Fibroblast of pulmonary artery (primary cell): ENCODE data around the gene THAP10.
A peak's percentile ranks its signal among the peaks of the same experiment; 100 is the strongest.
"Not testable (repeated sequence)": the region's sequence is repeated elsewhere in the genome, so short reads cannot be mapped to it uniquely, and the experiment has no call there.

Experiments
- DNase-seq: peaks from one replicate; pipeline ENCODE4 v3.0.0-alpha.2; 2010; ENCODE audit warnings: low read depth
- H3K4me3 ChIP-seq: replicated peaks from 2 replicates; pipeline ENCODE4 v1.5.1; 2011; ENCODE audit warnings: low read depth, mild to moderate bottlenecking, control low read depth, low read length, moderate library complexity
- TF ChIP-seq, protein P1 (sequence below): IDR thresholded peaks from 2 replicates; pipeline ENCODE4 v1.5.1; 2011; ENCODE audit warnings: mild to moderate bottlenecking, control low read depth, low read length, inconsistent platforms; ENCODE audit errors: missing control alignments

THAP10 gene

GRCh38 chr15:70892002-70892911 is at the start of gene THAP10, which contains the start of gene LRRC49:
TSS of gene THAP10 (minus strand) at chr15:70892433. CDS start at chr15:70892272, 161 bp downstream.
TSS of gene LRRC49 (plus strand) at chr15:70892826. CDS start at chr15:70892895, 69 bp downstream.
- peak within 1 kb of the TSS; percentile 66 for H3K4me3 ChIP-seq
- TF ChIP-seq, protein P1, sequence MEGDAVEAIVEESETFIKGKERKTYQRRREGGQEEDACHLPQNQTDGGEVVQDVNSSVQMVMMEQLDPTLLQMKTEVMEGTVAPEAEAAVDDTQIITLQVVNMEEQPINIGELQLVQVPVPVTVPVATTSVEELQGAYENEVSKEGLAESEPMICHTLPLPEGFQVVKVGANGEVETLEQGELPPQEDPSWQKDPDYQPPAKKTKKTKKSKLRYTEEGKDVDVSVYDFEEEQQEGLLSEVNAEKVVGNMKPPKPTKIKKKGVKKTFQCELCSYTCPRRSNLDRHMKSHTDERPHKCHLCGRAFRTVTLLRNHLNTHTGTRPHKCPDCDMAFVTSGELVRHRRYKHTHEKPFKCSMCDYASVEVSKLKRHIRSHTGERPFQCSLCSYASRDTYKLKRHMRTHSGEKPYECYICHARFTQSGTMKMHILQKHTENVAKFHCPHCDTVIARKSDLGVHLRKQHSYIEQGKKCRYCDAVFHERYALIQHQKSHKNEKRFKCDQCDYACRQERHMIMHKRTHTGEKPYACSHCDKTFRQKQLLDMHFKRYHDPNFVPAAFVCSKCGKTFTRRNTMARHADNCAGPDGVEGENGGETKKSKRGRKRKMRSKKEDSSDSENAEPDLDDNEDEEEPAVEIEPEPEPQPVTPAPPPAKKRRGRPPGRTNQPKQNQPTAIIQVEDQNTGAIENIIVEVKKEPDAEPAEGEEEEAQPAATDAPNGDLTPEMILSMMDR = no peak
- DNase-seq = peak; percentile 96

- no peak overlapping the region for H3K4me3 ChIP-seq
- TF ChIP-seq, protein P1 = no peak
- DNase-seq = peak; percentile 12
Measured at GRCh38 chr15:70936326-70936725, 44.1 kb upstream of the THAP10 start.

DNA sequence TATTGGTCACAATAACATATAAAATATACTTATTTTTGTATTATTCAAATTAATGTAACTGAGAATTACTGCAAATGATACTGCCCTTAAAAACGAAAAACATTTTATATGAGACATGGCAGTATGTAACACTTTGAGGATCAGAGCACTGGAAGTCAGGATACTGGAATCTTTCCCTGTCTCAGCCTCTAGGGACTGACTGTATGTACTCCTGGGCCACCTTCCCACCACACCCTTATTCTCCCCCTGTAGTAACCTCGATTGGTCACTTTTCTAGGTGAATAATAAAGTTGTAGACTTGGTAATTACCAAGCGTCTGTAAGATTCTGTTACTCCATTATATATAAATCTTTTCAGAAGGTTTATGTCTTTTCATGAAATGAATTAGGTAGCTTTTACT is 43.4 kb upstream of the THAP10 start:
- H3K4me3 ChIP-seq = no peak overlapping the region
- no peak for DNase-seq
- TF ChIP-seq, protein P1 = no peak

DNA sequence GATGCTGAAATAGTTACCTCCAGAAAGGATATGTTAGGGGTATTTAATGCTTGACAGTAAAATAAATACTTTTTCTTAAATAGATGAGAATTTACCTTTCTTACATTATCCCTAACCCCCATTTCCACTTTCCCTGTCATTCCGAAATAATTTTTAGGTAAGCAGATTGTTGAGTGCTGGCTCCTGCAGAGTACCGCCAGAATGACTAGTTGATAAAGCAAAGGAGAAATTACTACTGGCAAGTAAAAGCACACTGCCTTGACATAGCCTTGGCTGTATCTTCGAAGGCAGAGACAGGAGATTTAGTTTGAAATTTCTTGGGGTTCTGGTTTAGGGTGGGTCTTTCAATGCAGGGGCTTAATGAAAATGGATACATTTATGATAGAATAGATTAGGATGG is 41.2 kb upstream of the THAP10 start:
- TF ChIP-seq, protein P1 = no peak
- no peak for DNase-seq
- no peak overlapping the region for H3K4me3 ChIP-seq

DNA sequence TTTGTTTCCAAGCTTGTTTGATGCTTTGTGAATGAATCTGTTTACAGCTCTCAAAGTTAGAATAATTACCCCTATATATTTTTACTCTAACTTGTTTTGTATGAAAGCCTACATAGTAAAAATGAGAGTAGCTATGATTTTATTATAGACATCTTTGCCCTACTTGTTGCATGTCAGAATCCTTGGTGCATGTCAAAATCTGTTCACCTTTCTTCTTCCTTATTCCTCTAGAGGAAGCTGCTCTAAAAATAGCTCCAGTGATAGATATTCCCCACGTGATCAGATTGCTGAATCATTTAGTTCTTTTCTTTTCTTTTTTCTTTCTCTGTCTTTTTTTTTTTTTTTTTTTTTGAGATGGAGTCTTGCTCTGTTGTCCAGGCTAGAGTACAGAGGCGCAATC is 40.2 kb upstream of the THAP10 start:
- H3K4me3 ChIP-seq = no peak overlapping the region
- no peak for DNase-seq

DNA sequence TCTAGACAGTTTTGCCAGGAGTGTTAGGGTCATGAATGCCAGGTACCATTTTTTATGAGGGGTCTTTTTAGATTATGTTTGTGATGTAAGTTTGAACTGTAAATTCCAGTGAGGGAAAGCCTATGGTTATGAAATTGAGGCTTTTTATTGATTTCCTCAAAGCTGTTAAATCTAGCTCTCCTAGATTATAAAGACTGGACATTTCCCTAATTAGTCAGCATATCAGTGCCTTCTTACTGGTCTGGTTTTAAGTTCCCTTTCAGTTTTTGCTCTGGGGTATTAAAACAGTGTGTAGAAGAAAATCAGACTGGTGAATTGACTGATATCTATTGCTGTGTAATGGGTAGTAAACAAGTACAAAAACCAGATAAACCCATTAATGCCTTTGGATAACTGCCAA is 39.6 kb upstream of the THAP10 start:
- DNase-seq = no peak
- TF ChIP-seq, protein P1 = no peak
- H3K4me3 ChIP-seq = no peak overlapping the region

More for the DNA sequence above, 40.2 kb upstream of the THAP10 start:
- TF ChIP-seq, protein P1 = no peak

- H3K4me3 ChIP-seq, DNase-seq: not testable (repeated sequence)
Measured at GRCh38 chr15:70926914-70927313, 34.7 kb upstream of the THAP10 start.
